ENCODE measurements around the gene PKMYT1. TPM values are rescaled to one million over a fixed set of nuclear protein-coding genes. Genes with fewer than 3 reads are reported as not detected.
A peak's percentile ranks its signal among the peaks of the same experiment; 100 is the strongest.

The PKMYT1 gene
- polyA plus RNA-seq, 1 donor (not counting 4 experiments of a cell fraction or from before 2014, with no cell fraction given) = 6.9 TPM

DNA sequence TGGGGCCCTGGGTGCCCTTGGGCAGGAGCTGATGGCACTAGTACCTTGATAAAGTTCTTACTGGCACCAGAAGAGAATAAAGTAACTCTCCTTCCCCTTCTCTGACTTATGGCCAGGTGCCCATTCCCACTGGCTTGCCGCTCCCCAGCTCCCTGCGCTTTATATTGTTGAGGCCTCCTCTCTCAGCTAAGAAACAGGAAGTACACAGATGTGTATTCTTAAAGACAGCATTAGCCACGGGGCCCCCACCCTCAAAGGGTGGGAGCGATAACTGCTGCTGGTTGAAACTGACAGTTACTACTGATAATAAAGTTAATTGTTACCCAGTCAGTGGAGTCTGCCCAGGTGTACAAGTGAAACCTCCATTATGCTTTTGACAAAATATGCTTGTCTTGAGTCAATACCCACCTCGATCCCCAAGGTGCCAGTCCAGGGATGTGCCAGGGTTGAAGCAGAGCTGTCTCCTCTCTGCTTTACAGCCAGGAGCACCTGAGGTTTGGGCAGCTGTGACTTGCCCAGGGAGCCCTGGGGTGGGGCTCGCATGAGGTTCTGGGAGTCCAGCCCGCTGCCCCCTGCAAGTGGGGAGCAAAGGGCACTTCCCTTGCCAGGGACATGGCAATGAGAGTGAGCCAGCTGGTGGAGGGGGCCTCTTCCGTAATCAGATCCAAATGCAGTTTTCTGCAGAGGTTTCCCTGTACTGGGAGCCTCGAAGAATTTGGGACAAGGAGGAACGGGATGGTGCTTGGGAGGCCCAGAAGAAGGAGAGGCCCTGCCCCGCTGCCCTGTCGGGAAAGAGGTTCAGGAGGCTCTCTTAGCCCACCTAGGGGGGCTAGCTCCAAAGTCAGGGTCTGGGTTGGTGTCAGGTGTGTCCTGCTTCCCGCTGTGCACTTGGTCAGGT, 27.1 kb upstream of the PKMYT1 start:
- TF ChIP-seq, protein P1, sequence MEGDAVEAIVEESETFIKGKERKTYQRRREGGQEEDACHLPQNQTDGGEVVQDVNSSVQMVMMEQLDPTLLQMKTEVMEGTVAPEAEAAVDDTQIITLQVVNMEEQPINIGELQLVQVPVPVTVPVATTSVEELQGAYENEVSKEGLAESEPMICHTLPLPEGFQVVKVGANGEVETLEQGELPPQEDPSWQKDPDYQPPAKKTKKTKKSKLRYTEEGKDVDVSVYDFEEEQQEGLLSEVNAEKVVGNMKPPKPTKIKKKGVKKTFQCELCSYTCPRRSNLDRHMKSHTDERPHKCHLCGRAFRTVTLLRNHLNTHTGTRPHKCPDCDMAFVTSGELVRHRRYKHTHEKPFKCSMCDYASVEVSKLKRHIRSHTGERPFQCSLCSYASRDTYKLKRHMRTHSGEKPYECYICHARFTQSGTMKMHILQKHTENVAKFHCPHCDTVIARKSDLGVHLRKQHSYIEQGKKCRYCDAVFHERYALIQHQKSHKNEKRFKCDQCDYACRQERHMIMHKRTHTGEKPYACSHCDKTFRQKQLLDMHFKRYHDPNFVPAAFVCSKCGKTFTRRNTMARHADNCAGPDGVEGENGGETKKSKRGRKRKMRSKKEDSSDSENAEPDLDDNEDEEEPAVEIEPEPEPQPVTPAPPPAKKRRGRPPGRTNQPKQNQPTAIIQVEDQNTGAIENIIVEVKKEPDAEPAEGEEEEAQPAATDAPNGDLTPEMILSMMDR (optimal IDR thresholded peaks at IDR 0.05 in 1 of 3, IDR thresholded peaks at IDR 0.05 in 1 of 3, conservative IDR thresholded peaks at IDR 0.05 in 1 of 3; ENCODE audit: extremely low read depth in 1 of 3, insufficient read depth in 2 of 3, low read length in 3 of 3) = no peak
- no peak for TF ChIP-seq EZH2 (IDR thresholded peaks at IDR 0.05; ENCODE audit: low read length)
- Histone ChIP-seq H3K36me3 (ENCODE audit: control insufficient read depth in 2 of 2, extremely low read depth in 1 of 2, insufficient read depth in 2 of 2, low read length in 2 of 2) (no peaks in the 10 kb centered on the region), H3K79me2 (ENCODE audit: control insufficient read depth, insufficient read depth, low read length) (no peaks in the 10 kb centered on the region), H3K9me1 (ENCODE audit: control insufficient read depth, extremely low read depth, insufficient read depth, low read length) (no peaks in the 10 kb centered on the region), H3K27me3 (ENCODE audit: control insufficient read depth, extremely low read depth, insufficient read depth, low read length) (peaks cover 13% of the 10 kb centered on the region), H3K9ac (ENCODE audit: control insufficient read depth, extremely low read depth, insufficient read depth, low read length) (no peak overlapping the region), H3K9me3 (ENCODE audit: control insufficient read depth, low read depth, low read length) (no peaks in the 10 kb centered on the region), H4K20me1 (ENCODE audit: control insufficient read depth, extremely low read depth, insufficient read depth, low read length) (no peaks in the 10 kb centered on the region), H3K4me1 (ENCODE audit: control insufficient read depth, extremely low read depth, insufficient read depth, low read length) (peaks cover 7% of the 10 kb centered on the region), H3K4me2 (ENCODE audit: control insufficient read depth, extremely low read depth, insufficient read depth, low read depth, low read length) (no peak overlapping the region), H3K4me3 (ENCODE audit: control insufficient read depth in 2 of 3, extremely low read depth in 1 of 3, insufficient read depth in 2 of 3, low read depth in 1 of 3, low read length in 3 of 3) (no peak overlapping the region), H3K27ac (ENCODE audit: control insufficient read depth, insufficient read depth, low read length) (no peak overlapping the region), H2AFZ (ENCODE audit: control insufficient read depth, low read length) (no peak overlapping the region)
- DNase-seq (ENCODE audit: low read depth, low spot score) (no peak), FAIRE-seq (no peak)
- dilution Hi-C loops (cut with MboI; ENCODE audit: extremely low pct_ligation_motif_present, low sequenced_read_pairs) = no loop called here

DNA sequence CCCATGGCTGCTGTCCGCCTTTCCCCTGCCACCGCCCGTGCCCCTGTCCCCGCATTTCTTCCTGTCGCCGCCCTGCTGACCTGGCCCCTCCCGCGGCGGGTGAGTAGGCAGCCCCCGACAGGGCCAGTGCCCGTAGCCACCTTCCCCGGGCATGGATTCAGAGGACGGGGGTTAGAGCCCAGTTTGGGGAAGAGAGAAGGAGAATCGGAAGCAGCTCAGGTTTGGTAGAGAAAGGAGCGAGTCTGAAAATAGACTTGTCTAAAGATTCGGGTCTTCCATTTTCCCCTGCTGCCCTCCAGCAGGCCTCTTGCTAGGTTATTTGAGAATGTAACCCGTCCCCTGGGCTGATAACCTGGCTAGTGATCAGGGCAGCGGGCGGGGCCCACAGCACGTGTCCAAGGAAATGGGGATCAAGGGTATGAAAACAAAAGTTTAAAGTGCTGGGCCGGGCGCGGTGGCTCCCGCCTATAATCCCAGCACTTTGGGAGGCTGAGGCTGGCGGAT, 24.6 kb upstream of the PKMYT1 start:
- no peak for FAIRE-seq
- Histone ChIP-seq H3K27ac (ENCODE audit: control insufficient read depth, insufficient read depth, low read length) (no peak overlapping the region), H3K9ac (ENCODE audit: control insufficient read depth, extremely low read depth, insufficient read depth, low read length) (no peak overlapping the region), H4K20me1 (ENCODE audit: control insufficient read depth, extremely low read depth, insufficient read depth, low read length) (no peaks in the 10 kb centered on the region), H3K4me1 (ENCODE audit: control insufficient read depth, extremely low read depth, insufficient read depth, low read length) (peaks cover 3% of the 10 kb centered on the region), H3K79me2 (ENCODE audit: control insufficient read depth, insufficient read depth, low read length) (no peaks in the 10 kb centered on the region), H3K4me3 (ENCODE audit: control insufficient read depth in 2 of 3, extremely low read depth in 1 of 3, insufficient read depth in 2 of 3, low read depth in 1 of 3, low read length in 3 of 3) (peak overlapping the region in 2 of 3 experiments; percentile 12 to 14), H3K9me3 (ENCODE audit: control insufficient read depth, low read depth, low read length) (no peaks in the 10 kb centered on the region), H3K4me2 (ENCODE audit: control insufficient read depth, extremely low read depth, insufficient read depth, low read depth, low read length) (peak overlapping the region; percentile 4), H3K27me3 (ENCODE audit: control insufficient read depth, extremely low read depth, insufficient read depth, low read length) (no peaks in the 10 kb centered on the region), H3K9me1 (ENCODE audit: control insufficient read depth, extremely low read depth, insufficient read depth, low read length) (no peaks in the 10 kb centered on the region), H2AFZ (ENCODE audit: control insufficient read depth, low read length) (no peak overlapping the region), H3K36me3 (ENCODE audit: control insufficient read depth in 2 of 2, extremely low read depth in 1 of 2, insufficient read depth in 2 of 2, low read length in 2 of 2) (no peaks in the 10 kb centered on the region)
- dilution Hi-C loops (cut with MboI; ENCODE audit: extremely low pct_ligation_motif_present, low sequenced_read_pairs) = no loop called here
- TF ChIP-seq EZH2 (IDR thresholded peaks at IDR 0.05; ENCODE audit: low read length) = no peak
- TF ChIP-seq, protein P1 (optimal IDR thresholded peaks at IDR 0.05 in 1 of 3, IDR thresholded peaks at IDR 0.05 in 1 of 3, conservative IDR thresholded peaks at IDR 0.05 in 1 of 3; ENCODE audit: extremely low read depth in 1 of 3, insufficient read depth in 2 of 3, low read length in 3 of 3) = no peak
- no peak for DNase-seq (ENCODE audit: low read depth, low spot score)
